IMR-90 (cell line): Measurements from ENCODE around the gene CYP51A1. TPM values are rescaled to one million over a fixed set of nuclear protein-coding genes. Genes with fewer than 3 reads are reported as not detected.
A peak's percentile ranks its signal among the peaks of the same experiment; 100 is the strongest.

Experiments
- ATAC-seq: fragments of 200-7000 bp; cut with Tn5 transposase; 2 replicates; pipeline ENCODE4 v1.9.1; 2020; ENCODE audit warnings: low read depth, mild to moderate bottlenecking, moderate library complexity
- BruUV-seq: library from RNA; stranded (reverse); fragments of 400-500 nt; replicated peaks from 2 replicates; lab custom pipeline; 2021; lab: Mats Ljungman, UMichigan
- CTCF ChIA-PET: fragments of 300-600 bp; formaldehyde crosslinking; extraction: SDS; loops from one replicate; lab custom pipeline; 2021; ENCODE audit warnings: antibody characterized with exemption; lab: Yijun Ruan, JAX
- POLR2A ChIA-PET: fragments of 300-600 bp; sonication (Branson Sonifier 250); formaldehyde crosslinking; loops from one replicate; lab custom pipeline; 2022; ENCODE audit warnings: antibody characterized with exemption; ENCODE audit not compliant: unreplicated experiment; lab: Charles Lee
- DNase-seq: peaks from one replicate; pipeline ENCODE4 v3.0.0; 2013
- H2AFZ ChIP-seq: replicated peaks from 2 replicates; pipeline ENCODE3; 2013; ENCODE audit warnings: low read length, mild to moderate bottlenecking; ENCODE audit not compliant: poor library complexity
- H2AK5ac ChIP-seq: 2 replicates; pipeline ENCODE4 v1.6.1; 2013; ENCODE audit warnings: low read depth, low read length, inconsistent platforms
- H2AK9ac ChIP-seq: replicated peaks from 2 replicates; pipeline ENCODE3; 2013; ENCODE audit warnings: mild to moderate bottlenecking, low read depth, low read length, moderate library complexity; ENCODE audit not compliant: poor library complexity
- H2BK120ac ChIP-seq: 2 replicates; pipeline ENCODE4 v1.6.1; 2013; ENCODE audit warnings: low read depth, low read length, inconsistent platforms
- H2BK15ac ChIP-seq: 3 replicates; pipeline ENCODE4 v1.6.1; 2013; ENCODE audit warnings: low read depth, low read length, inconsistent platforms
- H2BK20ac ChIP-seq: 2 replicates; pipeline ENCODE4 v1.6.1; 2013; ENCODE audit warnings: low read depth, mild to moderate bottlenecking, inconsistent platforms, low read length, moderate library complexity
- H2BK5ac ChIP-seq: 2 replicates; pipeline ENCODE4 v1.6.1; 2013; ENCODE audit warnings: mild to moderate bottlenecking, low read depth, low read length, inconsistent platforms; ENCODE audit not compliant: poor library complexity, severe bottlenecking
- H3K14ac ChIP-seq: replicated peaks from 2 replicates; pipeline ENCODE4 v1.6.1; 2013; ENCODE audit warnings: low read depth, low read length, inconsistent platforms
- H3K18ac ChIP-seq: 2 replicates; pipeline ENCODE4 v1.6.1; 2013; ENCODE audit warnings: low read depth, low read length, control low read depth
- H3K23ac ChIP-seq: 2 replicates; pipeline ENCODE4 v1.6.1; 2013; ENCODE audit warnings: low read depth, low read length, inconsistent platforms
- H3K27ac ChIP-seq: 2 replicates; pipeline ENCODE4 v1.5.1; 2013; ENCODE audit warnings: mild to moderate bottlenecking, control low read depth, low read length; ENCODE audit not compliant: insufficient read depth
- H3K27me3 ChIP-seq: 2 replicates; pipeline ENCODE4 v1.6.1; 2013; ENCODE audit warnings: low read length; ENCODE audit not compliant: control insufficient read depth, insufficient read depth
- H3K36me3 ChIP-seq: 2 replicates; pipeline ENCODE4 v1.6.1; 2013; ENCODE audit warnings: low read length, mixed read lengths; ENCODE audit not compliant: control insufficient read depth, insufficient read depth
- H3K4ac ChIP-seq: 2 replicates; pipeline ENCODE4 v1.6.1; 2013; ENCODE audit warnings: low read depth, low read length, inconsistent platforms
- H3K4me1 ChIP-seq: 2 replicates; pipeline ENCODE4 v1.6.1; 2013; ENCODE audit warnings: low read length, mixed read lengths; ENCODE audit not compliant: control insufficient read depth, insufficient read depth
- H3K4me2 ChIP-seq: 2 replicates; pipeline ENCODE4 v1.6.1; 2013; ENCODE audit warnings: low read depth, mild to moderate bottlenecking, control low read depth, low read length, moderate library complexity
- H3K4me3 ChIP-seq: 2 replicates; pipeline ENCODE4 v1.5.1; 2013; ENCODE audit warnings: low read depth, mild to moderate bottlenecking, control low read depth, low read length, moderate library complexity; ENCODE audit not compliant: insufficient read depth
- H3K56ac ChIP-seq: 2 replicates; pipeline ENCODE4 v1.6.1; 2013; ENCODE audit warnings: low read length, inconsistent platforms; ENCODE audit not compliant: insufficient read depth; ENCODE audit errors: extremely low read depth
- H3K79me1 ChIP-seq, 2 experiments: 2 replicates each; pipeline ENCODE4 v1.6.1; 2013; ENCODE audit warnings: low read length in 2 of 2, inconsistent platforms in 1 of 2, low read depth in 1 of 2
- H3K9ac ChIP-seq: 2 replicates; pipeline ENCODE4 v1.6.1; 2013; ENCODE audit warnings: low read depth, low read length, control low read depth
- H3K9me1 ChIP-seq: 2 replicates; pipeline ENCODE4 v1.6.1; 2013; ENCODE audit warnings: low read length, inconsistent platforms; ENCODE audit not compliant: insufficient read depth
- H3K9me3 ChIP-seq: 2 replicates; pipeline ENCODE4 v1.6.1; 2013; ENCODE audit warnings: low read length; ENCODE audit not compliant: control insufficient read depth, insufficient read depth
- H4K20me1 ChIP-seq: 2 replicates; pipeline ENCODE4 v1.6.1; 2013; ENCODE audit warnings: low read length, inconsistent platforms; ENCODE audit not compliant: insufficient read depth
- H4K5ac ChIP-seq: 2 replicates; pipeline ENCODE4 v1.6.1; 2013; ENCODE audit warnings: mild to moderate bottlenecking, low read depth, low read length, control low read depth
- H4K8ac ChIP-seq, 2 experiments: 2 replicates each; pipeline ENCODE4 v1.6.1; 2013; ENCODE audit warnings: low read depth in 2 of 2, low read length in 2 of 2, control low read depth in 1 of 2, inconsistent platforms in 1 of 2
- H4K91ac ChIP-seq: 2 replicates; pipeline ENCODE4 v1.6.1; 2013; ENCODE audit warnings: low read depth, low read length, inconsistent platforms; ENCODE audit not compliant: insufficient read depth
- CEBPB ChIP-seq: IDR thresholded peaks from 2 replicates; pipeline ENCODE4 v1.6.1; 2012; ENCODE audit warnings: low read depth, low read length, improper control_type of control experiment
- CHD1 ChIP-seq: IDR thresholded peaks from 2 replicates; pipeline ENCODE4 v1.6.1; 2012; ENCODE audit warnings: low read depth, low read length, improper control_type of control experiment
- CTCF ChIP-seq: conservative IDR thresholded peaks from 2 replicates; pipeline ENCODE4 v1.5.1; 2012; ENCODE audit warnings: mild to moderate bottlenecking, low read depth, low read length, improper control_type of control experiment
- ELK1 ChIP-seq: fragments of 150-350 bp; IDR thresholded peaks from 2 replicates; pipeline ENCODE4 v1.6.1; 2016; ENCODE audit warnings: low read depth, mild to moderate bottlenecking, low read length, moderate library complexity, borderline replicate concordance
- FOS ChIP-seq: fragments of 150-350 bp; IDR thresholded peaks from 2 replicates; pipeline ENCODE4 v1.6.1; 2016; ENCODE audit warnings: low read depth, low read length
- MAZ ChIP-seq: IDR thresholded peaks from 2 replicates; pipeline ENCODE4 v1.6.1; 2012; ENCODE audit warnings: low read depth, mild to moderate bottlenecking, low read length, improper control_type of control experiment, moderate library complexity, borderline replicate concordance
- MXI1 ChIP-seq: IDR thresholded peaks from 2 replicates; pipeline ENCODE4 v1.6.1; 2012; ENCODE audit warnings: low read depth, mild to moderate bottlenecking, low read length, moderate library complexity, borderline replicate concordance
- RAD21 ChIP-seq: IDR thresholded peaks from 2 replicates; pipeline ENCODE4 v1.6.1; 2012; ENCODE audit warnings: low read length, improper control_type of control experiment
- RFX5 ChIP-seq: IDR thresholded peaks from 2 replicates; pipeline ENCODE4 v1.8.0; 2012; ENCODE audit warnings: low read depth, mild to moderate bottlenecking, low read length, moderate library complexity
- SMC3 ChIP-seq: fragments of 150-350 bp; IDR thresholded peaks from 2 replicates; pipeline ENCODE4 v1.6.1; 2016; ENCODE audit warnings: low read depth, mild to moderate bottlenecking, antibody characterized with exemption, low read length, moderate library complexity
- USF2 ChIP-seq: fragments of 150-350 bp; IDR thresholded peaks from 2 replicates; pipeline ENCODE4 v1.6.1; 2017; ENCODE audit warnings: mild to moderate bottlenecking, antibody characterized with exemption, low read length, low read depth
- WGBS, 2 experiments: methylation state at CpG; one replicate each; pipeline versions ENCODE4 v1.1.5 to v1.1.7; 2013; ENCODE audit warnings: missing lambda C conversion rate in 2 of 2; ENCODE audit not compliant: insufficient read length in 1 of 2; ENCODE audit errors: extremely low coverage in 2 of 2; 5-methylcytosine and 5-hydroxymethylcytosine counted together
- dilution Hi-C: fragments of 300-500 bp; cut with HindIII; formaldehyde crosslinking; loops from one replicate; pipeline ENCODE4 v1.14.3; 2018; ENCODE audit warnings: low sequenced_read_pairs; ENCODE audit not compliant: unreplicated experiment
- in situ Hi-C: fragments of 300-500 bp; cut with MboI; formaldehyde crosslinking; loops from 3 replicates; pipeline ENCODE4 v1.14.3; 2019; ENCODE audit warnings: low sequenced_read_pairs, inconsistent platforms, mixed read lengths
- intact Hi-C: fragments of 100-400 bp; cut with micrococcal nuclease; formaldehyde crosslinking; loops from 2 replicates; pipeline ENCODE4 v1.10.0; 2022
- polyA plus RNA-seq, 3 experiments: library from polyadenylated mRNA; depleted of rRNA; stranded (reverse); fragments of >200 nt; gene quantifications; 2 replicates each; pipeline ENCODE4 v1.2.3, GENCODE V29; 2012; ENCODE audit warnings: low replicate concordance in 1 of 3
- total RNA-seq: library from RNA; depleted of rRNA; stranded (reverse); fragments of >200 nt; gene quantifications from 2 replicates; pipeline ENCODE4 v1.2.3, GENCODE V29; 2012

The CYP51A1 gene
- total and polyA plus RNA-seq, 2 of the 4 experiments (the other 2 are of a cell fraction): 12.1 to 76.4 TPM

GRCh38 chr7:92178928-92179924 lies 44.9 kb upstream of the CYP51A1 start, which contains the start of gene LRRD1:
Gene LRRD1, minus strand, starts transcription at chr7:92179142. Its CDS starts 13,940 bp downstream, at chr7:92165202.
- Histone ChIP-seq H4K20me1 (no peaks in the 10 kb centered on the region), H3K23ac (peak within 1 kb of the TSS; percentile 48; the same call in 1 of the 2 replicates), H2BK5ac (no peak within 1 kb of the TSS), H3K18ac (0 out of 2 replicates have a peak within 1 kb of the TSS, but pooled peaks have one; percentile 16), H3K4me2 (peak within 1 kb of the TSS; percentile 56), H2BK120ac (peak within 1 kb of the TSS; percentile 66; the same call in 1 of the 2 replicates), H3K56ac (peak within 1 kb of the TSS; percentile 37; the same call in 1 of the 2 replicates), H3K27ac (0 out of 2 replicates have a peak within 1 kb of the TSS, but pooled peaks have one; percentile 3), H2AFZ (peak within 1 kb of the TSS; percentile 95), H4K8ac (peak within 1 kb of the TSS; percentile 78 to 93), H2BK15ac (no peak within 1 kb of the TSS), H2BK20ac (no peak within 1 kb of the TSS), H3K36me3 (no peaks in the 10 kb centered on the region), H2AK9ac (peak within 1 kb of the TSS; percentile 57), H3K4ac (peak within 1 kb of the TSS; percentile 73; the same call in 1 of the 2 replicates), H3K4me3 (peak within 1 kb of the TSS; percentile 35), H4K5ac (peak within 1 kb of the TSS; percentile 82), H3K27me3 (no peaks in the 10 kb centered on the region), H3K79me1 (no peaks in the 10 kb centered on the region), H3K4me1 (peaks cover 4% of the 10 kb centered on the region; the same call in 1 of the 2 replicates), H3K9me3 (no peaks in the 10 kb centered on the region), H4K91ac (peak within 1 kb of the TSS; percentile 58), H3K9me1 (no peaks in the 10 kb centered on the region), H3K9ac (peak within 1 kb of the TSS; percentile 32), H3K14ac (peak within 1 kb of the TSS; percentile 22; the same call in 1 of the 2 replicates), H2AK5ac (no peak within 1 kb of the TSS)
- intact Hi-C loops: loop anchor here (2.0 kb wide), 1 partner anchor 268 kb away; the partner anchor contains the start of gene GATAD1
- ChIA-PET CTCF (interaction anchor here (0.6 to 1.5 kb wide), 7 partner anchors 15 to 77 kb away, joined by 3 to 7 read pairs (median 4); no protein-coding TSS in a partner anchor), POLR2A (no interaction called here)
- DNase-seq (peak; percentile 73), ATAC-seq (peak; percentile 99)
- no TSS peak for BruUV-seq
- dilution Hi-C loops: no loop called here
- in situ Hi-C loops: no loop called here
- TF ChIP-seq SMC3 (peak; percentile 47), CHD1 (no peak), MAZ (no peak), ELK1 (no peak), MXI1 (no peak), CTCF (peak; percentile 90), RFX5 (no peak), FOS (no peak), CEBPB (no peak), RAD21 (peak; percentile 54), USF2 (no peak)
- WGBS, 2 experiments: 5% methylated on average over 16 of the region's 60 CpGs; no CpG with 5 or more reads in 1 of the 2 experiments
